ENCODE results near the gene ILDR1.

The ILDR1 gene

DNA sequence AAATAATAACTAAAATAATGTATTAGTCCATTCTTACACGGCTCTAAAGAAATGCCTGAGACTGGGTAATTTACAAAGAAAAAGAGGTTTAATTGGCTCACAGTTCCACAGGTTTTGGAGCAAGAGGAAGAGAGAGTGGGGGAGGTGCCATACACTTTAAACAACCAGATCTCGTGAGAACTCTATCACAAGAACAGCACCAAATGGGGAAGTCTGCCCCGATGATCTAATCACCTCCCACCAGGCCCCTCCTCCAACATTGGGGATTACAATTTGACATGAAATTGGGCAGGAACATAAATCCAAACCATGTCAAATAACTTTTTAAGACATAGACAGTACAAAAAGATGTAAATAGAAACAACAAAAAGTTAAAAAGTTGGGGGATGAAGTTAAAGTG lies 63.2 kb downstream of the ILDR1 start:
- Histone ChIP-seq H3K27me3 (ENCODE audit: insufficient read depth, low read length, poor library complexity) (no peaks in the 10 kb centered on the region), H2AFZ (ENCODE audit: low read depth, low read length) (no peak overlapping the region), H3K4me3 (ENCODE audit: low read depth in 1 of 2, low read length in 2 of 2) (no peak overlapping the region), H4K20me1 (ENCODE audit: insufficient read depth, low read length) (no peaks in the 10 kb centered on the region), H3K9me3 (ENCODE audit: insufficient read depth, low read length, severe bottlenecking) (no peaks in the 10 kb centered on the region), H3K79me2 (ENCODE audit: insufficient read depth, low read length) (no peaks in the 10 kb centered on the region), H3K27ac (ENCODE audit: low read length) (no peak overlapping the region), H3K9ac (ENCODE audit: low read depth, low read length) (no peak overlapping the region), H3K4me2 (ENCODE audit: insufficient read depth, low read length) (no peak overlapping the region), H3K4me1 (ENCODE audit: insufficient read depth, low read length) (no peaks in the 10 kb centered on the region), H3K36me3 (ENCODE audit: insufficient read depth, low read length) (no peaks in the 10 kb centered on the region)
- TF ChIP-seq, protein P1, sequence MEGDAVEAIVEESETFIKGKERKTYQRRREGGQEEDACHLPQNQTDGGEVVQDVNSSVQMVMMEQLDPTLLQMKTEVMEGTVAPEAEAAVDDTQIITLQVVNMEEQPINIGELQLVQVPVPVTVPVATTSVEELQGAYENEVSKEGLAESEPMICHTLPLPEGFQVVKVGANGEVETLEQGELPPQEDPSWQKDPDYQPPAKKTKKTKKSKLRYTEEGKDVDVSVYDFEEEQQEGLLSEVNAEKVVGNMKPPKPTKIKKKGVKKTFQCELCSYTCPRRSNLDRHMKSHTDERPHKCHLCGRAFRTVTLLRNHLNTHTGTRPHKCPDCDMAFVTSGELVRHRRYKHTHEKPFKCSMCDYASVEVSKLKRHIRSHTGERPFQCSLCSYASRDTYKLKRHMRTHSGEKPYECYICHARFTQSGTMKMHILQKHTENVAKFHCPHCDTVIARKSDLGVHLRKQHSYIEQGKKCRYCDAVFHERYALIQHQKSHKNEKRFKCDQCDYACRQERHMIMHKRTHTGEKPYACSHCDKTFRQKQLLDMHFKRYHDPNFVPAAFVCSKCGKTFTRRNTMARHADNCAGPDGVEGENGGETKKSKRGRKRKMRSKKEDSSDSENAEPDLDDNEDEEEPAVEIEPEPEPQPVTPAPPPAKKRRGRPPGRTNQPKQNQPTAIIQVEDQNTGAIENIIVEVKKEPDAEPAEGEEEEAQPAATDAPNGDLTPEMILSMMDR (IDR thresholded peaks at IDR 0.05; ENCODE audit: borderline replicate concordance, extremely low read depth, low read length, poor library complexity, severe bottlenecking): no peak
- TF ChIP-seq EZH2 (IDR thresholded peaks at IDR 0.05; ENCODE audit: borderline replicate concordance, low read depth, low read length, severe bottlenecking): no peak
- DNase-seq (no peak), ATAC-seq (ENCODE audit: insufficient read depth, low read depth) (no peak)

DNA sequence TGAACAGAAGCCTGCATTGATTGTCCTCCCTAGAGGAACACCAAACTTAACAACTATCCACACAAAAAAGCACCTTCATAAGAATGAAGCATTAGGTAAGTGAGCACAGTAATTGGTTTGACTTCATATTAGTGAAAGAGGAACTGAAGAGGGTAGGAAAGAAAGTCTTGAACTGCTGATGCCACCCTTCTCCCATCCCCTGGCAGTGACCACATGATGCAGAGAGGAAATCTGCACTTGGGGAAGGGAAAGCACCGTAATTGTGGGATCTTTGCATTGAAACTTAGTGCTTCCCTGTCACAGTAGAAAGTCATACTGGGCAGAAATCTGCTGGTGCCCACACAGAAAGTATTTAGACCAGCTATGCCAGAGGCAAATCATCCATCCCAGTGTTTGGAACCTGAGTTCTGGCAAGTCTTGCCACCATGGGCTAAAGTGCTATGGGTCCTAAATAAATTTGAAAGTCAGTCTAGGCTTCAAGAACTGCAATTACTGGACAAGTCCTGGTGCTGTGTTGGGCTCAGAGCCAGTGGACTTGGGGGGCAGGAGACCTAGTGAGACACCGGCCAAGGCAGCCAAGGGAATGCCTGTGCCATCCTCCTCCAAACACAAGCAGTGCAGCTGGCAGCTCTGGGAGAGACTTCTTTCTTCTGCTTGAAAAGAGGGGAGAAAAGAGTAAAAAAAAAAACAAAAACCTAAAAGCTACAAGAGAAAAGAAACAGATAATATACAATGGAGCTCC lies 64.2 kb downstream of the ILDR1 start:
- H4K20me1 ChIP-seq (ENCODE audit: insufficient read depth, low read length): no peaks in the 10 kb centered on the region
- DNase-seq (no peak), ATAC-seq (ENCODE audit: insufficient read depth, low read depth) (no peak)
- TF ChIP-seq EZH2 (IDR thresholded peaks at IDR 0.05; ENCODE audit: borderline replicate concordance, low read depth, low read length, severe bottlenecking): no peak
- TF ChIP-seq, protein P1 (IDR thresholded peaks at IDR 0.05; ENCODE audit: borderline replicate concordance, extremely low read depth, low read length, poor library complexity, severe bottlenecking): no peak
- H3K9ac ChIP-seq (ENCODE audit: low read depth, low read length): no peak overlapping the region
- H3K4me1 ChIP-seq (ENCODE audit: insufficient read depth, low read length): no peaks in the 10 kb centered on the region
- no peaks in the 10 kb centered on the region for H3K79me2 ChIP-seq (ENCODE audit: insufficient read depth, low read length)
- H2AFZ ChIP-seq (ENCODE audit: low read depth, low read length): no peak overlapping the region
- H3K27ac ChIP-seq (ENCODE audit: low read length): no peak overlapping the region
- no peak overlapping the region for H3K4me3 ChIP-seq (ENCODE audit: low read depth in 1 of 2, low read length in 2 of 2)
- no peaks in the 10 kb centered on the region for H3K9me3 ChIP-seq (ENCODE audit: insufficient read depth, low read length, severe bottlenecking)
- H3K27me3 ChIP-seq (ENCODE audit: insufficient read depth, low read length, poor library complexity): no peaks in the 10 kb centered on the region
- no peaks in the 10 kb centered on the region for H3K36me3 ChIP-seq (ENCODE audit: insufficient read depth, low read length)
- H3K4me2 ChIP-seq (ENCODE audit: insufficient read depth, low read length): no peak overlapping the region

GRCh38 chr3:121956363-121956762 lies 65.7 kb downstream of the ILDR1 start:
- no peaks in the 10 kb centered on the region for H3K9me3 ChIP-seq (ENCODE audit: insufficient read depth, low read length, severe bottlenecking)
- no peak overlapping the region for H3K4me2 ChIP-seq (ENCODE audit: insufficient read depth, low read length)
- no peaks in the 10 kb centered on the region for H3K79me2 ChIP-seq (ENCODE audit: insufficient read depth, low read length)
- no peak overlapping the region for H3K4me3 ChIP-seq (ENCODE audit: low read depth in 1 of 2, low read length in 2 of 2)
- no peaks in the 10 kb centered on the region for H3K36me3 ChIP-seq (ENCODE audit: insufficient read depth, low read length)
- H4K20me1 ChIP-seq (ENCODE audit: insufficient read depth, low read length): no peaks in the 10 kb centered on the region
- H3K4me1 ChIP-seq (ENCODE audit: insufficient read depth, low read length): no peaks in the 10 kb centered on the region
- no peak overlapping the region for H2AFZ ChIP-seq (ENCODE audit: low read depth, low read length)
- ATAC-seq (ENCODE audit: insufficient read depth, low read depth): no peak
- no peaks in the 10 kb centered on the region for H3K27me3 ChIP-seq (ENCODE audit: insufficient read depth, low read length, poor library complexity)
- no peak overlapping the region for H3K27ac ChIP-seq (ENCODE audit: low read length)
- H3K9ac ChIP-seq (ENCODE audit: low read depth, low read length): no peak overlapping the region
- no peak for DNase-seq
- TF ChIP-seq EZH2 (IDR thresholded peaks at IDR 0.05; ENCODE audit: borderline replicate concordance, low read depth, low read length, severe bottlenecking): no peak
- TF ChIP-seq, protein P1 (IDR thresholded peaks at IDR 0.05; ENCODE audit: borderline replicate concordance, extremely low read depth, low read length, poor library complexity, severe bottlenecking): no peak
